ENCODE results near the gene GRIK2. TPM values are rescaled to one million over a fixed set of nuclear protein-coding genes. Genes with fewer than 3 reads are reported as not detected.

Gene GRIK2
- total and polyA plus RNA-seq, 12 donors: 0.09 to 10.6 (median 1.9) TPM

- no peaks in the 10 kb centered on the region for H3K9me3 ChIP-seq (replicated peaks in 1 of 3)
- no peaks in the 10 kb centered on the region for H3K4me1 ChIP-seq (replicated peaks in 1 of 2)
- TF ChIP-seq POLR2A (IDR thresholded peaks at IDR 0.05): no peak
- TF ChIP-seq CTCF (IDR thresholded peaks at IDR 0.05): no peak
- DNase-seq: no peak
- H3K36me3 ChIP-seq (replicated peaks in 1 of 2): no peaks in the 10 kb centered on the region
- WGBS, 4 donors: 63 to 77% (median 71%) methylated on average over 1 of the region's 1 CpG
- H3K27ac ChIP-seq: no peak overlapping the region
- H3K27me3 ChIP-seq: no peaks in the 10 kb centered on the region
- intact Hi-C loops (cut with DNase I): no loop called here
- no peak overlapping the region for H3K4me3 ChIP-seq
These were observed 42.3 kb upstream of the GRIK2 start for GRCh38 chr6:101351173-101351572.

GRCh38 chr6:101352316-101352715 lies 41.2 kb upstream of the GRIK2 start:
- H3K27ac ChIP-seq: no peak overlapping the region
- no peaks in the 10 kb centered on the region for H3K9me3 ChIP-seq (replicated peaks in 1 of 3)
- H3K4me1 ChIP-seq (replicated peaks in 1 of 2): no peaks in the 10 kb centered on the region
- no peaks in the 10 kb centered on the region for H3K27me3 ChIP-seq
- TF ChIP-seq POLR2A (IDR thresholded peaks at IDR 0.05) (no peak), CTCF (IDR thresholded peaks at IDR 0.05) (no peak)
- no peak for DNase-seq
- intact Hi-C loops (cut with DNase I): no loop called here
- H3K4me3 ChIP-seq: no peak overlapping the region
- H3K36me3 ChIP-seq (replicated peaks in 1 of 2): no peaks in the 10 kb centered on the region
- whole genome bisulfite sequencing, 4 donors: 22 to 43% (median 27%) methylated on average over 4 of the region's 4 CpGs

GRCh38 chr6:101365181-101365580 lies 28.3 kb upstream of the GRIK2 start:
- TF ChIP-seq POLR2A (IDR thresholded peaks at IDR 0.05) (no peak), CTCF (IDR thresholded peaks at IDR 0.05) (no peak)
- 66 to 88% (median 71%) methylated on average over 4 of the region's 4 CpGs for WGBS, 4 donors
- no peaks in the 10 kb centered on the region for H3K9me3 ChIP-seq (replicated peaks in 1 of 3)
- no peak overlapping the region for H3K27ac ChIP-seq
- H3K4me1 ChIP-seq (replicated peaks in 1 of 2): no peaks in the 10 kb centered on the region
- H3K27me3 ChIP-seq: no peaks in the 10 kb centered on the region
- no peak overlapping the region for H3K4me3 ChIP-seq
- DNase-seq: no peak
- intact Hi-C loops (cut with DNase I): no loop called here
- no peaks in the 10 kb centered on the region for H3K36me3 ChIP-seq (replicated peaks in 1 of 2)

DNA sequence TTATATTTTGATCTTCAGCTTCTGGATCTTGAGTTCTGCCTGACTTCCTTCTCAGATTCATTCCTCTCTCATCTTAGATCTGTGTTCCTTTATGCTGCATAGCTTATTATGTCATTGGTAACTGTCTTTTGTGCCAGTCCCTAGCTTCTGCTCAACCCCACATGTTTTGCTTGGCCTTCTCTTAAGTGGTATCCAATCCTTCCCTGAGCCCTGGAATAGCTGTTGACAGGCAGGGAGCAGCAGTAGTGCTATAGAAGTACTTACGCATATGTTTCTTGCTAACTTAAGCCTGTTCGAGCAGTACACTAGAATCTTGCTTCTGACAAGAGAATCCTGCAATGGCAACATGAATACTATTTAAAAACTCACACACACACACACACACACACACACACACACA lies 13.6 kb upstream of the GRIK2 start:
- Histone ChIP-seq H3K4me1 (replicated peaks in 1 of 2) (no peaks in the 10 kb centered on the region), H3K9me3 (replicated peaks in 1 of 3) (no peaks in the 10 kb centered on the region), H3K27ac (no peak overlapping the region), H3K4me3 (no peak overlapping the region), H3K36me3 (replicated peaks in 1 of 2) (no peaks in the 10 kb centered on the region), H3K27me3 (no peaks in the 10 kb centered on the region)
- 74 to 80% (median 77%) methylated on average over 2 of the region's 2 CpGs for WGBS, 4 donors
- TF ChIP-seq CTCF (IDR thresholded peaks at IDR 0.05) (no peak), POLR2A (IDR thresholded peaks at IDR 0.05) (no peak)
- intact Hi-C loops (cut with DNase I): no loop called here
- DNase-seq: no peak

All from adrenal gland (tissue), 12 donors.